ENCODE results near the gene CDK4. TPM values are rescaled to one million over a fixed set of nuclear protein-coding genes. Genes with fewer than 3 reads are reported as not detected.

The CDK4 gene
- total and polyA plus RNA-seq, 2 of the 13 experiments (the other 11 are each of a cell fraction or from before 2014, with no cell fraction given), result 191 to 209 TPM

- 93% methylated on average over 17 of the region's 20 CpGs for WGBS (ENCODE audit: low lambda C conversion rate)
- in situ Hi-C loops (cut with HindIII; ENCODE audit: extremely low pct_ligation_motif_present, low pct_unique_long_range_greater_than_20kb), result no loop called here
Measured at GRCh38 chr12:57719777-57720605, 32.1 kb downstream of the CDK4 start.

GRCh38 chr12:57718641-57719528 lies 33.2 kb downstream of the CDK4 start:
- Histone ChIP-seq H3K36me3 (replicated peaks in 1 of 2; ENCODE audit: control insufficient read depth in 1 of 2, insufficient read depth in 2 of 2, low read length in 2 of 2) (peaks cover 19 to 56% of the 10 kb centered on the region in 2 experiments), H3K4me2 (ENCODE audit: low read depth, low read length) (no peak overlapping the region), H4K20me1 (ENCODE audit: insufficient read depth, low read length) (no peaks in the 10 kb centered on the region), H2AFZ (ENCODE audit: low read length) (no peak overlapping the region), H3K9ac (ENCODE audit: insufficient read depth, low read depth, low read length) (no peak overlapping the region), H3K79me2 (ENCODE audit: insufficient read depth, low read length) (no peaks in the 10 kb centered on the region), H3K4me1 (ENCODE audit: insufficient read depth, low read length) (peaks cover 5% of the 10 kb centered on the region; the same call in 1 of the 2 replicates), H3K9me3 (ENCODE audit: low read length) (no peaks in the 10 kb centered on the region), H3K27ac (ENCODE audit: extremely low read length, insufficient read depth, low read length) (no peak overlapping the region), H3K27me3 (ENCODE audit: control insufficient read depth in 1 of 2, insufficient read depth in 2 of 2, low read length in 2 of 2) (no peaks in the 10 kb centered on the region), H3K4me3 (replicated peaks in 1 of 3; ENCODE audit: insufficient read depth in 1 of 3, low read depth in 2 of 3, low read length in 3 of 3) (no peak overlapping the region)
- intact Hi-C loops (cut with micrococcal nuclease; ENCODE audit: unreplicated experiment) (no loop called here), in situ Hi-C loops (cut with HindIII; ENCODE audit: extremely low pct_ligation_motif_present, low pct_unique_long_range_greater_than_20kb) (no loop called here)
- TF ChIP-seq JUND (CRISPR knock-in tag; IDR thresholded peaks at IDR 0.05) (no peak), ZFP1 (CRISPR knock-in tag; IDR thresholded peaks at IDR 0.05) (no peak), ZBTB43 (CRISPR knock-in tag; conservative IDR thresholded peaks at IDR 0.05) (no peak)
- CTCF ChIA-PET (ENCODE audit: low intra/inter-chr PET ratio, low total read pairs), result no interaction called here
- FAIRE-seq, result no peak
- POLR2A ChIA-PET, result no interaction called here
- ATAC-seq, result no peak
- whole genome bisulfite sequencing (ENCODE audit: low lambda C conversion rate), result over 99% methylated on average over 15 of the region's 15 CpGs
- BruUV-seq (replicated peaks), result no TSS peak
- DNase-seq (ENCODE audit: low spot score), result no peak

More at GRCh38 chr12:57719777-57720605, 32.1 kb downstream of the CDK4 start:
- TF ChIP-seq ZNF772 (CRISPR knock-in tag; IDR thresholded peaks at IDR 0.05), result no peak
- POLR2A ChIA-PET, result no interaction called here
- Histone ChIP-seq H3K9me3 (ENCODE audit: low read length) (no peaks in the 10 kb centered on the region), H2AFZ (ENCODE audit: low read length) (no peak overlapping the region), H3K27ac (ENCODE audit: extremely low read length, insufficient read depth, low read length) (no peak overlapping the region), H3K27me3 (ENCODE audit: control insufficient read depth in 1 of 2, insufficient read depth in 2 of 2, low read length in 2 of 2) (no peaks in the 10 kb centered on the region), H3K9ac (ENCODE audit: insufficient read depth, low read depth, low read length) (no peak overlapping the region), H3K4me2 (ENCODE audit: low read depth, low read length) (no peak overlapping the region), H3K36me3 (replicated peaks in 1 of 2; ENCODE audit: control insufficient read depth in 1 of 2, insufficient read depth in 2 of 2, low read length in 2 of 2) (peaks cover 19 to 53% of the 10 kb centered on the region in 2 experiments), H3K79me2 (ENCODE audit: insufficient read depth, low read length) (no peaks in the 10 kb centered on the region), H4K20me1 (ENCODE audit: insufficient read depth, low read length) (no peaks in the 10 kb centered on the region), H3K4me3 (replicated peaks in 1 of 3; ENCODE audit: insufficient read depth in 1 of 3, low read depth in 2 of 3, low read length in 3 of 3) (no peak overlapping the region), H3K4me1 (ENCODE audit: insufficient read depth, low read length) (peaks cover 5% of the 10 kb centered on the region; the same call in 1 of the 2 replicates)
- intact Hi-C loops (cut with micrococcal nuclease; ENCODE audit: unreplicated experiment), result no loop called here
- BruUV-seq (replicated peaks), result no TSS peak
- CTCF ChIA-PET (ENCODE audit: low intra/inter-chr PET ratio, low total read pairs), result no interaction called here
- ATAC-seq (no peak), FAIRE-seq (no peak), DNase-seq (ENCODE audit: low spot score) (no peak)
